ENCODE data around the gene NTRK1.

NTRK1 gene

DNA sequence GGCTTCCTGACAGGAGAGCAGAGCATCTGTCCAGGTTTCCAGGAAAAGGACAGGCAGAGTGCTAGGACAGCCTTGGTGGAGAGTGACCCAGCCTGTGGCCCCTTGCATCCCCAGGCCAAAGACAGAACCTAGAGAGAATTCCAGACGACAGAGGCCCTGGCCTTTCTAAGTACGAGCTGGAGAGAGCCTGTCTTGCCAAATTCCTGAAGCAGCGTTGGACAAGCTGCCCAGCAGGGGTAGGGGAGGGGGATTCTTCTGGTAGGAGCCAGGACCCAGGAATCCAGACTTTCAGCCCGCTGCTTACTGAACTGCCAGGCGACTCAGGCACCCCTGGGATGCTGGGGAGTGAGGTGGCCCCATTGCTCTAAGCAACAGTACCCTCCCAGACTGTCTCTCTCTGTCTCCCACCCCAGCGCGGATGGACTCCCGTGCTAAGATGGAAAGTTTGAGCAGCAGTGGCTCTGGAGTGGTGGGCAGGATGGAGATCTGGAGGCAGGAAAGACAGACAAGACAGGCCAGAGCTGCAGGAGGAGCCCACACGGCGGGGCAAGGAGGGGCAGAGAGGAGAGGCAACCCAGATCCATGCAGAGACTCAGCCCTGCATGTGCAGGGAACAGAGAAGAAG lies 24.0 kb downstream of the NTRK1 start:
- Histone ChIP-seq H2AFZ (ENCODE audit: low read depth) (no peak overlapping the region), H3K27ac (no peak overlapping the region), H3K9ac (no peak overlapping the region), H3K4me3 (IDR thresholded peaks at IDR 0.05; ENCODE audit: insufficient read depth, low read depth, low read length) (no peak overlapping the region), H3K4me1 (ENCODE audit: low read depth, poor library complexity, severe bottlenecking) (peaks cover 10% of the 10 kb centered on the region), H4K20me1 (ENCODE audit: insufficient read depth) (no peaks in the 10 kb centered on the region), H3K79me2 (ENCODE audit: insufficient read depth, low read depth) (no peaks in the 10 kb centered on the region), H3K36me3 (ENCODE audit: insufficient read depth) (no peaks in the 10 kb centered on the region), H3K27me3 (ENCODE audit: insufficient read depth, low read depth) (peaks cover 91% of the 10 kb centered on the region), H3K4me2 (no peak overlapping the region)
- TF ChIP-seq, protein P1, sequence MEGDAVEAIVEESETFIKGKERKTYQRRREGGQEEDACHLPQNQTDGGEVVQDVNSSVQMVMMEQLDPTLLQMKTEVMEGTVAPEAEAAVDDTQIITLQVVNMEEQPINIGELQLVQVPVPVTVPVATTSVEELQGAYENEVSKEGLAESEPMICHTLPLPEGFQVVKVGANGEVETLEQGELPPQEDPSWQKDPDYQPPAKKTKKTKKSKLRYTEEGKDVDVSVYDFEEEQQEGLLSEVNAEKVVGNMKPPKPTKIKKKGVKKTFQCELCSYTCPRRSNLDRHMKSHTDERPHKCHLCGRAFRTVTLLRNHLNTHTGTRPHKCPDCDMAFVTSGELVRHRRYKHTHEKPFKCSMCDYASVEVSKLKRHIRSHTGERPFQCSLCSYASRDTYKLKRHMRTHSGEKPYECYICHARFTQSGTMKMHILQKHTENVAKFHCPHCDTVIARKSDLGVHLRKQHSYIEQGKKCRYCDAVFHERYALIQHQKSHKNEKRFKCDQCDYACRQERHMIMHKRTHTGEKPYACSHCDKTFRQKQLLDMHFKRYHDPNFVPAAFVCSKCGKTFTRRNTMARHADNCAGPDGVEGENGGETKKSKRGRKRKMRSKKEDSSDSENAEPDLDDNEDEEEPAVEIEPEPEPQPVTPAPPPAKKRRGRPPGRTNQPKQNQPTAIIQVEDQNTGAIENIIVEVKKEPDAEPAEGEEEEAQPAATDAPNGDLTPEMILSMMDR (conservative IDR thresholded peaks at IDR 0.05; ENCODE audit: low read depth, low read length), result no peak

DNA sequence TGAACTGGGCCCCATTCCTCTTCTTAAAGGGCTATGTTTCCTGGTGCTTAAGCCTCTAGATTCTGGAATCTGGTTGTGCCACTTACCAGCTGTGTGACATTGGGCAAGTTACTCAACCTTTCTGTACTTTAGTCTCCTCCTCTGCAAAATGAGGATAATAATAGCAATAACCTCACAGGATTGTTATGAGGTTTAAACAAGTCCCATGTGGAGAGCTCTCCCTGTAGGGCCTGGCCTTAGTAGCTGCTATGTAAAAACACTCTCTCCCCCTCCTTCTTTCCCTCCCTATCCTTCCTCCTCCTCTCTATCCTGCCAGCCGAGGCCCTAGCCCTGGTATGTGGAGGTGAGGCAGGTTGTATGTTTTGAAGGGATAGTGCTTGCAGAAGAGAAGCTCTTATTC lies 24.6 kb downstream of the NTRK1 start:
- peaks cover 86% of the 10 kb centered on the region for H3K27me3 ChIP-seq (ENCODE audit: insufficient read depth, low read depth)
- no peak overlapping the region for H3K9ac ChIP-seq
- H2AFZ ChIP-seq (ENCODE audit: low read depth), result no peak overlapping the region
- H4K20me1 ChIP-seq (ENCODE audit: insufficient read depth), result no peaks in the 10 kb centered on the region
- H3K27ac ChIP-seq, result no peak overlapping the region
- H3K4me2 ChIP-seq, result no peak overlapping the region
- peaks cover 8% of the 10 kb centered on the region for H3K4me1 ChIP-seq (ENCODE audit: low read depth, poor library complexity, severe bottlenecking)
- H3K4me3 ChIP-seq (IDR thresholded peaks at IDR 0.05; ENCODE audit: insufficient read depth, low read depth, low read length), result no peak overlapping the region
- TF ChIP-seq, protein P1 (conservative IDR thresholded peaks at IDR 0.05; ENCODE audit: low read depth, low read length), result no peak; the same call in 1 of the 2 replicates
- no peaks in the 10 kb centered on the region for H3K79me2 ChIP-seq (ENCODE audit: insufficient read depth, low read depth)
- no peaks in the 10 kb centered on the region for H3K36me3 ChIP-seq (ENCODE audit: insufficient read depth)

DNA sequence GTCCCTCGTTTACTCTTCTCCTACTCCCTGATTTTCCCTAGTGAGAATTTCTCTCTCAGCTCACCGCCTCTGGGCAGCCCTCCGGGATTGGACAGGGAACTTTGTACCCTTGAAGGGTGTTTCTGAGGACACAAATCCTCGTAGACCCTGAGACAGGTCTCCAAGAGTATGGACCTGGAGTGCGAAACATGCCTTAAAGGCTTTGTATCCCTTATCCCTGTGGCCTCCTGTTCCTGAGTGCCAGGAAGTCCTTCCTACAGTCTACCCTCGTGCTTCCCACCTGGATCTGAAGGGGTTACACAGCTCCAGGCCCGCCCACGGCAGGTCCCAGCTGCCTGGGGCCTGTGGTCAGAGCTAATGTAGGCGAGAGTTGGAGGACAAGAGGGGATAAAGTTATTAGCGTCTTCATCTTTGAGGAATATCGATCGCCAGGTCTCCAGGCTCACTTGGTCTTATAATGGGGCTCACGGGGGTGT lies 25.3 kb downstream of the NTRK1 start:
- Histone ChIP-seq H3K9ac (no peak overlapping the region), H3K27ac (no peak overlapping the region), H2AFZ (ENCODE audit: low read depth) (no peak overlapping the region), H3K4me2 (no peak overlapping the region), H4K20me1 (ENCODE audit: insufficient read depth) (no peaks in the 10 kb centered on the region), H3K4me1 (ENCODE audit: low read depth, poor library complexity, severe bottlenecking) (peaks cover 2% of the 10 kb centered on the region), H3K79me2 (ENCODE audit: insufficient read depth, low read depth) (no peaks in the 10 kb centered on the region), H3K4me3 (IDR thresholded peaks at IDR 0.05; ENCODE audit: insufficient read depth, low read depth, low read length) (no peak overlapping the region), H3K27me3 (ENCODE audit: insufficient read depth, low read depth) (peaks cover 85% of the 10 kb centered on the region), H3K36me3 (ENCODE audit: insufficient read depth) (no peaks in the 10 kb centered on the region)
- TF ChIP-seq, protein P1 (conservative IDR thresholded peaks at IDR 0.05; ENCODE audit: low read depth, low read length), result no peak

DNA sequence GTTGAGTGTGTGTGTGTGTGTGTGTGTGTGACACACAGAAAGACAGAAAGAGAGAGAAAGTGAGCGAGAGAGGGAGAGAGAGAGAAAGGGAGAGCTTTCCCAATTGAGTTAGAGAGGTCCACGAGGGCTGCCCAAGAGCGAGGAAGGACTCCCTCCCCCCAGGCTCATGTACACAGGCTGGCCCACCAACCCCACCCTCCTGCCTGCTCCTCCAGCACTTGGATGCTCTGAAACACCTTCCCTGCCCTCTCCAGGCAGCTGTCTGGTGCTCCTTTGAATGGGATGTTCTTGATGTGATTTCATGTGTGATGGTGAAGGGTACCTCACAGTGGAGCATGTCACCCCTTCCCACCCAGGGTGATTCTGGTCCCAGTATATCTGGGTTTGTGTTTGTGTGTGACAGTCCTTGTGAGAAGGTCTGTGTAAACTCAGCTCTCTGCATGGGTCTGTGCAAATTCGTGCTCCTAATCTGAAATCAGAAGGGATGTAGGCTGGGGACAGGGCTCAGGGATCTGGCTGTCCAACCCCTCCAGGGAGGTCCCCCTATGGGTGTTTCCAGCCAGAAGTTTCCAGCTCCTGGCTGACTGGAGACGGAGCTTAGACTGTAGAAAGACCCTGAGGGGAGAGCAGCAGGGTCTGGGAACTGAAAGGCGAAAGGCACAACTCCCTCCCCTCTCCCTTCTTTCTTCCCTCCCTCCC lies 26.1 kb downstream of the NTRK1 start:
- no peak overlapping the region for H3K4me2 ChIP-seq
- no peak overlapping the region for H3K9ac ChIP-seq
- H2AFZ ChIP-seq (ENCODE audit: low read depth), result no peak overlapping the region
- TF ChIP-seq, protein P1 (conservative IDR thresholded peaks at IDR 0.05; ENCODE audit: low read depth, low read length), result no peak
- no peaks in the 10 kb centered on the region for H3K79me2 ChIP-seq (ENCODE audit: insufficient read depth, low read depth)
- no peak overlapping the region for H3K27ac ChIP-seq
- no peak overlapping the region for H3K4me3 ChIP-seq (IDR thresholded peaks at IDR 0.05; ENCODE audit: insufficient read depth, low read depth, low read length)
- no peaks in the 10 kb centered on the region for H4K20me1 ChIP-seq (ENCODE audit: insufficient read depth)
- H3K4me1 ChIP-seq (ENCODE audit: low read depth, poor library complexity, severe bottlenecking), result no peaks in the 10 kb centered on the region
- H3K27me3 ChIP-seq (ENCODE audit: insufficient read depth, low read depth), result peaks cover 85% of the 10 kb centered on the region
- H3K36me3 ChIP-seq (ENCODE audit: insufficient read depth), result no peaks in the 10 kb centered on the region

Measured in KMS-11 (cell line).